T-helper 2 cell treated with Interferon-gamma antibody and Interleukin-4, amounts not matched to agents 5 μg/mL and 100 μg/mL, for 36 hours (primary cell): ENCODE results near the gene COBL.

Source experiments
- DNase-seq: peaks from one replicate; pipeline ENCODE4 v3.0.0; 2021; ENCODE audit warnings: low spot score
- H3K27ac Mint-ChIP-seq: one replicate; pipeline ENCODE4 v1.8.0; 2021; ENCODE audit warnings: mild to moderate bottlenecking, mixed read lengths
- H3K27me3 Mint-ChIP-seq: one replicate; pipeline ENCODE4 v1.8.0; 2021; ENCODE audit warnings: low read depth, mixed read lengths
- H3K36me3 Mint-ChIP-seq: one replicate; pipeline ENCODE4 v1.8.0; 2021; ENCODE audit warnings: low read depth, mixed read lengths
- H3K4me1 Mint-ChIP-seq: one replicate; pipeline ENCODE4 v1.8.0; 2021; ENCODE audit warnings: low read depth, mixed read lengths
- H3K4me3 Mint-ChIP-seq: one replicate; pipeline ENCODE4 v1.8.0; 2022; ENCODE audit warnings: mild to moderate bottlenecking, moderate library complexity, mixed read lengths
- H3K9me3 Mint-ChIP-seq: one replicate; pipeline ENCODE4 v1.8.0; 2021; ENCODE audit warnings: mixed read lengths

The COBL gene

GRCh38 chr7:51251290-51251689 lies 65.3 kb downstream of the COBL start:
- Mint-ChIP-seq H3K4me3 (no peak overlapping the region), H3K4me1 (no peaks in the 10 kb centered on the region), H3K36me3 (no peaks in the 10 kb centered on the region), H3K27ac (no peak overlapping the region), H3K9me3 (no peaks in the 10 kb centered on the region), H3K27me3 (no peaks in the 10 kb centered on the region)
- DNase-seq = no peak

DNA sequence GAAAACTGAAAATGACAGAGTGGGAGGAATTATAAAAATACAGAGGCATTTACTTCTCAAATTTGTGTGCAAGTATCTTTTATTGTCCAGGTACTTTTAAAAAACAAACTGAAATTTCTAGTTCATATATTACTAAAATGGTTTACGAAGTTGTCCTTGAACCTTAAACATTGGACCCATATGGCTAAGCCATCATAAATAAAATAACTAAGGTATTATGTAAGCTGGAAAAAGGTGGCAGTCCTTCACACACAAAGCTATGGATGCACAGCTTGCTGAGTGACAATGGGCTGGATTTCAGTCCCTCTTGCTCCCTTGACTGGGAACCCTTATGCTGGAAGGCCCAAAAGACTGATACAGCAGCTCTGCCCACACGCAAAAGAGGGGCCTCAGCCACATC lies 66.1 kb downstream of the COBL start:
- Mint-ChIP-seq H3K36me3 (no peaks in the 10 kb centered on the region), H3K4me1 (no peaks in the 10 kb centered on the region), H3K27ac (no peak overlapping the region), H3K27me3 (no peaks in the 10 kb centered on the region), H3K4me3 (no peak overlapping the region), H3K9me3 (no peaks in the 10 kb centered on the region)
- no peak for DNase-seq

- H3K27ac Mint-ChIP-seq = no peak overlapping the region
- H3K9me3 Mint-ChIP-seq = no peaks in the 10 kb centered on the region
- no peak overlapping the region for H3K4me3 Mint-ChIP-seq
- no peaks in the 10 kb centered on the region for H3K27me3 Mint-ChIP-seq
- H3K36me3 Mint-ChIP-seq = no peaks in the 10 kb centered on the region
- no peak for DNase-seq
- no peaks in the 10 kb centered on the region for H3K4me1 Mint-ChIP-seq
These were observed 66.6 kb downstream of the COBL start for GRCh38 chr7:51249991-51250390.

DNA sequence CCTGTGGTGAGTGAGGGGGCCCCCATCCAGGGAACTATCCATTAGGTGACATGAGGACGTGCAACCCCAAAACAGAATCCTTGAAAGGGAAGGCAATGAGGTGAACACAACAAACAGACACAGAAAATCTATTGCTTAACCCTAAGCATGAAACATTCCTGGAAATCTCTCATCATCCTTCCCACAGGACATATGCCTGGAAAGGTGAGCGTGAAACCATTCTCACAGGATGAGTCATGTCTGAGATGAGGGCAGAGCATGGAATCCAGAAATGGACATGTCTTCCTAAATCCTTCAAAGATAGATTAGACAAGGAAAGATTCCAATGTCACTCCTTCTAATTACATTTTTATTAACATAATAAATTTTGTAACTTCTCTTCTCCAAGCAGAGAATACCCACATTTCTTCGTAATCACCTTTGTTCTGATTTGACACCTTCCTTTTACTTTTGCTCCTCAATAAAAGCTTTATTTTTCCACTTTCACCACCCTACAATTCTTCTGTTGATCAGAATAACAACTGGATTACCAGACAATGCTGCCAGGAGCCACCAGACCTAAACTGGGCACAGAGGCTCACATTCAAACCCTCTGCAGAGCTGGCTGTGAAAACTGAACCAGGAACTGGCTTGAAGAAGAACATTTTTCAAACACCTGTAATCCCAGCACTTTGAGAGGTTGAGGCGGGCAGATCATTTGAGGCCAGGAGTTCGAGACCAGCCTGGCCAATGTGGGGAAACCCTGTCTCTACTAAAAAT lies 67.2 kb downstream of the COBL start:
- no peaks in the 10 kb centered on the region for H3K27me3 Mint-ChIP-seq
- H3K9me3 Mint-ChIP-seq = no peaks in the 10 kb centered on the region
- no peak for DNase-seq
- no peaks in the 10 kb centered on the region for H3K4me1 Mint-ChIP-seq
- no peak overlapping the region for H3K4me3 Mint-ChIP-seq
- H3K27ac Mint-ChIP-seq = no peak overlapping the region
- no peaks in the 10 kb centered on the region for H3K36me3 Mint-ChIP-seq

- H3K36me3 Mint-ChIP-seq = no peaks in the 10 kb centered on the region
- H3K27me3 Mint-ChIP-seq = no peaks in the 10 kb centered on the region
- no peaks in the 10 kb centered on the region for H3K4me1 Mint-ChIP-seq
- H3K4me3 Mint-ChIP-seq = no peak overlapping the region
- no peak for DNase-seq
- no peaks in the 10 kb centered on the region for H3K9me3 Mint-ChIP-seq
- no peak overlapping the region for H3K27ac Mint-ChIP-seq
These were observed 70.1 kb downstream of the COBL start for GRCh38 chr7:51246258-51247245.

- no peaks in the 10 kb centered on the region for H3K36me3 Mint-ChIP-seq
- no peaks in the 10 kb centered on the region for H3K4me1 Mint-ChIP-seq
- H3K4me3 Mint-ChIP-seq = no peak overlapping the region
- H3K9me3 Mint-ChIP-seq = no peaks in the 10 kb centered on the region
- DNase-seq = no peak
- H3K27ac Mint-ChIP-seq = no peak overlapping the region
- H3K27me3 Mint-ChIP-seq = no peaks in the 10 kb centered on the region
These were observed 71.7 kb downstream of the COBL start for GRCh38 chr7:51244885-51245284.

- Mint-ChIP-seq H3K4me3 (no peak overlapping the region), H3K4me1 (no peaks in the 10 kb centered on the region)
These were observed 72.6 kb downstream of the COBL start for GRCh38 chr7:51244053-51244452.

GRCh38 chr7:51243631-51244030 lies 73.0 kb downstream of the COBL start:
- Mint-ChIP-seq H3K9me3 (no peaks in the 10 kb centered on the region), H3K36me3 (no peaks in the 10 kb centered on the region), H3K27me3 (no peaks in the 10 kb centered on the region), H3K4me3 (no peak overlapping the region), H3K4me1 (no peaks in the 10 kb centered on the region), H3K27ac (no peak overlapping the region)
- DNase-seq = no peak

More at GRCh38 chr7:51244053-51244452, 72.6 kb downstream of the COBL start:
- no peak overlapping the region for H3K27ac Mint-ChIP-seq
- H3K36me3 Mint-ChIP-seq = no peaks in the 10 kb centered on the region
- no peaks in the 10 kb centered on the region for H3K9me3 Mint-ChIP-seq
- no peak for DNase-seq
- H3K27me3 Mint-ChIP-seq = no peaks in the 10 kb centered on the region

DNA sequence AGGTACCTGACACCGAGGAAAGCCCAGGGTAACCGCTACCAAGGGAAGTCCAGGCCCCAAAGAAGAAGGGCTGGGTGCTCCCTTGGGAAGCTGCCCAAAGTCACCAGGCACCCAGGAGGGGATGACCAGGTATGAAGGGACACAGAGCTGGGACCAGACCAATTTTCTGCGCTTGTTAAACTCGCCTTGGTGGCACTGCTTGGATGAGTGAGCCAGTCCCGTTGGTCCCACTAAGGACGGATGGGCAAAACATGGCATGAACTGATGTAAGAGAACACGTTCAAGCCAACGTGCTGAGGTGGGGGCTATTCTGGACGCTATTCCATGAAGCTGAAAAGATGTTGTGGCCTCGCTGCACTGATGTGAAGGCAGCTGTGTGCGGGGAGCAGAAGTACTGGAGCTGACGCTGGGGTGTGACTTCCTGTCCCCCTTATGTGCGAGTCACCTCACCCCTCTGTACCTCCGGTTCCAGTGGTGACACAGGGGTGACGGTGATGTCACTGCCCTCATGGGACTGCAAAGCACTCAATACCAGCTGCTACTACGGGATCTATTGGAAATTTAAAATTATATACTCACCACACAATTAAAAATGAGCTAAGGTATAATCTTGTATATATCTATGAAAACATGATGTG lies 73.6 kb downstream of the COBL start:
- DNase-seq = no peak
- Mint-ChIP-seq H3K27ac (no peak overlapping the region), H3K27me3 (no peaks in the 10 kb centered on the region), H3K4me3 (no peak overlapping the region), H3K36me3 (no peaks in the 10 kb centered on the region), H3K4me1 (no peaks in the 10 kb centered on the region), H3K9me3 (no peaks in the 10 kb centered on the region)

- Mint-ChIP-seq H3K4me1 (no peaks in the 10 kb centered on the region), H3K27ac (no peak overlapping the region), H3K27me3 (no peaks in the 10 kb centered on the region), H3K36me3 (no peaks in the 10 kb centered on the region), H3K4me3 (no peak overlapping the region), H3K9me3 (no peaks in the 10 kb centered on the region)
- no peak for DNase-seq
These were observed 74.5 kb downstream of the COBL start for GRCh38 chr7:51242007-51242691.

DNA sequence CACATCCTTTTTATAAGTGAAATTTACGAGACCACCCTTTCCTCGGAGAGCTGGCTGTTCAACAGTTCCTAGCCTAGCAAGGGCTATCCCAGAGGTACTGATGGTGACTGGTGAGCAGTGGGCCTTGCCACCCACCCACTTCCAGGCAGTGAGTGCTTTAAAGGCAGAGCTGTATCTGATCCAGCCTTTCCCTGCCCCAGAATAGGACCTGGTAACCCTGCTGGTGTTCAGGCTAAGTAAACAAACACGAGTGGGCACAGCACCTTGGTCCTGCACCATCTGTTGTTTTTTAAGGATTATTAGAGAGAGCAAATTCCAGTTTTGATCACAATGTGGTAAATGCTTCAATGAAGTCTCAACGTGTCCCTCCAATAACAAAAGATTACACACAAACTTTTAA lies 75.7 kb downstream of the COBL start:
- Mint-ChIP-seq H3K36me3 (no peaks in the 10 kb centered on the region), H3K27ac (no peak overlapping the region), H3K4me1 (no peaks in the 10 kb centered on the region), H3K4me3 (no peak overlapping the region), H3K9me3 (no peaks in the 10 kb centered on the region), H3K27me3 (no peaks in the 10 kb centered on the region)
- DNase-seq = no peak

- H3K36me3 Mint-ChIP-seq = no peaks in the 10 kb centered on the region
- DNase-seq = no peak
These were observed 76.9 kb downstream of the COBL start for GRCh38 chr7:51239691-51240090.

DNA sequence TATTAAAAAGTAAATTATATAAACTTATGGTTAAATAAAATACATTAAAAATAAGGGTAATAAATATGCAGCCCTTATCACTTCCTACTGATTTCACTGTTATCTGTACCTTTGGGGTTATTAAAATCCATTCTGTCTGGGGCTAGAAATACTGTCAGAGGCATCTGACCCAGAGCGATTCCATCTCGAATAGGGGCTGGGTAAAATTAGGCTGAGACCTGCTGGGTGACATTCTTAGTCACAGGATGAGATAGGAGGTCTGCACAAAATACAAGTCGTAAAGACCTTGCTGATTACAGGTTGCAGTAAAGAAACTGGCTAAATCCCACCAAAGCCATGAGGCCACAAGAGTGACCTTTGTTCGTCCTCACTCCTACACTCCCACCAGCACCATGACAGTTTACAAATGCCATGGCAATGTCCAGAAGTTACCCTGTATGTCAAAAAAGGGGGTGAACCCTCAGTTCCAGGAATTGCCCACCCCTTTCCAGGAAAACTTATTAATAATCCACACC lies 77.6 kb downstream of the COBL start:
- no peak overlapping the region for H3K4me3 Mint-ChIP-seq
- H3K36me3 Mint-ChIP-seq = no peaks in the 10 kb centered on the region
- H3K27ac Mint-ChIP-seq = no peak overlapping the region
- no peak for DNase-seq
- no peaks in the 10 kb centered on the region for H3K9me3 Mint-ChIP-seq
- H3K27me3 Mint-ChIP-seq = no peaks in the 10 kb centered on the region
- no peaks in the 10 kb centered on the region for H3K4me1 Mint-ChIP-seq

More at GRCh38 chr7:51239691-51240090, 76.9 kb downstream of the COBL start:
- H3K9me3 Mint-ChIP-seq = no peaks in the 10 kb centered on the region
- no peaks in the 10 kb centered on the region for H3K27me3 Mint-ChIP-seq
- H3K4me3 Mint-ChIP-seq = no peak overlapping the region
- H3K4me1 Mint-ChIP-seq = no peaks in the 10 kb centered on the region
- no peak overlapping the region for H3K27ac Mint-ChIP-seq
